Measurements from ENCODE around the gene C17orf78. TPM values are rescaled to one million over a fixed set of nuclear protein-coding genes. Genes with fewer than 3 reads are reported as not detected.
"Not testable (repeated sequence)": the region's sequence is repeated elsewhere in the genome, so short reads cannot be mapped to it uniquely, and the experiment has no call there.

C17orf78 gene
- total and polyA plus RNA-seq, 2 of the 8 experiments (the other 6 are each of a cell fraction or from before 2014, with no cell fraction given), result not detected

- H4K91ac ChIP-seq (replicated peaks; ENCODE audit: insufficient read length, low read length); H4K5ac ChIP-seq (ENCODE audit: insufficient read length, low read depth, low read length); H3K79me1 ChIP-seq (ENCODE audit: low read depth, low read length); H2BK120ac ChIP-seq (replicated peaks; ENCODE audit: low read depth, low read length); CTCF ChIA-PET (ENCODE audit: partially characterized antibody); H3K14ac ChIP-seq (ENCODE audit: insufficient read length); H2BK12ac ChIP-seq (ENCODE audit: low read depth, low read length); H4K20me1 ChIP-seq (replicated peaks in 1 of 2; ENCODE audit: control insufficient read depth in 1 of 2, insufficient read depth in 2 of 2, low read length in 2 of 2); H3K27ac ChIP-seq (ENCODE audit: low read depth, low read length); H2BK15ac ChIP-seq (ENCODE audit: low read length); H3K18ac ChIP-seq (ENCODE audit: extremely low read depth, low read length); H3K27me3 ChIP-seq (replicated peaks in 1 of 4; ENCODE audit: control insufficient read depth in 3 of 4, extremely low read depth in 1 of 4, insufficient read depth in 3 of 4, low read length in 3 of 4); H4K8ac ChIP-seq (ENCODE audit: extremely low read depth, insufficient read depth, low read length); H2BK20ac ChIP-seq (ENCODE audit: low read length); FAIRE-seq; DNase-seq (ENCODE audit: low read depth in 1 of 2, low spot score in 2 of 2); H3K23ac ChIP-seq (ENCODE audit: insufficient read length); H3K56ac ChIP-seq (replicated peaks; ENCODE audit: insufficient read length, low read depth, low read length); H2AK5ac ChIP-seq (ENCODE audit: low read depth, low read length); H3K9me3 ChIP-seq (ENCODE audit: insufficient read depth in 2 of 2, low read depth in 1 of 2, low read length in 1 of 2); H3K4ac ChIP-seq (replicated peaks; ENCODE audit: insufficient read length, low read depth, low read length); POLR2A ChIA-PET (ENCODE audit: partially characterized antibody); H2BK5ac ChIP-seq (ENCODE audit: low read depth, low read length); H2AFZ ChIP-seq (ENCODE audit: low read length): not testable (repeated sequence)
- peaks cover 0 to 11% (median 0%) of the 10 kb centered on the region in 4 experiments; a peak in 1 of 8 replicates for H3K36me3 ChIP-seq (ENCODE audit: control insufficient read depth in 2 of 4, insufficient read depth in 4 of 4, low read length in 3 of 4)
- peaks cover 0 to 12% (median 7%) of the 10 kb centered on the region in 4 experiments; a peak in 6 of 7 replicates for H3K4me1 ChIP-seq (replicated peaks in 1 of 4; ENCODE audit: control insufficient read depth in 3 of 4, insufficient read depth in 4 of 4, low read length in 3 of 4)
- peaks cover 10% of the 10 kb centered on the region for H3K23me2 ChIP-seq (ENCODE audit: low read depth, low read length)
- 94% methylated on average over 12 of the region's 12 CpGs; no CpG with 5 or more reads in 1 of the 2 experiments for WGBS, 2 experiments (ENCODE audit: extremely low coverage in 1 of 2, insufficient coverage in 1 of 2, insufficient read length in 1 of 2, insufficient replicate concordance in 2 of 2, low coverage in 1 of 2, low lambda C conversion rate in 2 of 2, missing lambda C conversion rate in 1 of 2)
- peak overlapping the region; percentile 75 to 84 for H3K4me2 ChIP-seq (ENCODE audit: insufficient read depth in 1 of 2, low read depth in 2 of 2, low read length in 2 of 2)
- peak overlapping the region in 1 of 4 experiments; percentile 50; a peak in 2 of 7 replicates for H3K9ac ChIP-seq (replicated peaks in 1 of 4; ENCODE audit: extremely low read depth in 1 of 4, low read depth in 3 of 4, low read length in 3 of 4)
- H3K4me3 ChIP-seq (ENCODE audit: extremely low read depth in 1 of 4, insufficient read depth in 2 of 4, low read depth in 3 of 4, low read length in 4 of 4), result peak overlapping the region in 2 of 4 experiments; percentile 83 to 91; a peak in 6 of 8 replicates
- peaks cover 29 to 64% of the 10 kb centered on the region in 2 experiments for H3K79me2 ChIP-seq (ENCODE audit: control insufficient read depth in 1 of 2, insufficient read depth in 2 of 2, low read length in 2 of 2)
Observed at GRCh38 chr17:37356796-37357569, 18.8 kb upstream of the C17orf78 start.

Measured in H1 (cell line).